H1 (cell line): ENCODE results near the gene H2AZ2. TPM values are rescaled to one million over a fixed set of nuclear protein-coding genes. Genes with fewer than 3 reads are reported as not detected.
"Not testable (repeated sequence)": the region's sequence is repeated elsewhere in the genome, so short reads cannot be mapped to it uniquely, and the experiment has no call there.

Experiments
- CTCF ChIA-PET: fragments of 300-600 bp; sonication (Branson Sonifier 250); formaldehyde crosslinking; loops from one replicate; lab custom pipeline; 2021; ENCODE audit not compliant: partially characterized antibody; lab: Charles Lee
- POLR2A ChIA-PET: fragments of 300-600 bp; sonication (Branson Sonifier 250); formaldehyde crosslinking; loops from one replicate; lab custom pipeline; 2021; ENCODE audit warnings: inconsistent platforms; ENCODE audit not compliant: partially characterized antibody; lab: Charles Lee
- DNase-seq, 2 experiments: peaks; one replicate each; pipeline versions ENCODE4 v3.0.0 to v3.0.0-alpha.2; 2010 to 2022; ENCODE audit warnings: low spot score in 2 of 2, low read depth in 1 of 2, mixed read lengths in 1 of 2
- FAIRE-seq: peaks from 2 replicates; lab custom pipeline; 2011; peaks lifted over from hg19 to GRCh38; lab: Jason Lieb, UNC
- H2AFZ ChIP-seq: 2 replicates; pipeline ENCODE4 v1.8.1; 2012; ENCODE audit warnings: low read length, inconsistent platforms
- H2AK5ac ChIP-seq: 2 replicates; pipeline ENCODE4 v1.6.1; 2013; ENCODE audit warnings: low read depth, low read length
- H2BK120ac ChIP-seq: replicated peaks from 2 replicates; pipeline ENCODE3; 2013; ENCODE audit warnings: low read depth, low read length, inconsistent platforms
- H2BK12ac ChIP-seq: 2 replicates; pipeline ENCODE4 v1.6.1; 2013; ENCODE audit warnings: low read depth, low read length
- H2BK15ac ChIP-seq: 2 replicates; pipeline ENCODE4 v1.6.1; 2013; ENCODE audit warnings: low read length
- H2BK20ac ChIP-seq: 2 replicates; pipeline ENCODE4 v1.6.1; 2013; ENCODE audit warnings: low read length
- H2BK5ac ChIP-seq: 2 replicates; pipeline ENCODE4 v1.6.1; 2013; ENCODE audit warnings: low read depth, low read length
- H3K14ac ChIP-seq: 2 replicates; pipeline ENCODE4 v1.6.1; 2013; ENCODE audit warnings: inconsistent platforms; ENCODE audit not compliant: insufficient read length
- H3K18ac ChIP-seq: 2 replicates; pipeline ENCODE4 v1.6.1; 2013; ENCODE audit warnings: low read length; ENCODE audit errors: extremely low read depth
- H3K23ac ChIP-seq: 2 replicates; pipeline ENCODE4 v1.6.1; 2013; ENCODE audit warnings: inconsistent platforms; ENCODE audit not compliant: insufficient read length
- H3K23me2 ChIP-seq: 2 replicates; pipeline ENCODE4 v1.6.1; 2013; ENCODE audit warnings: low read depth, low read length
- H3K27ac ChIP-seq: 2 replicates; pipeline ENCODE4 v1.6.1; 2011; ENCODE audit warnings: low read depth, low read length, inconsistent platforms
- H3K27me3 ChIP-seq, 4 experiments: replicated peaks in 1 of 4; 1 replicate in 1 of 4; 2 replicates in 3 of 4; pipeline versions ENCODE4 v1.6.1 to v1.8.1; 2011 to 2013; ENCODE audit warnings: low read length in 3 of 4, mild to moderate bottlenecking in 3 of 4, inconsistent platforms in 2 of 4, mixed read lengths in 2 of 4, moderate library complexity in 1 of 4; ENCODE audit not compliant: control insufficient read depth in 3 of 4, insufficient read depth in 3 of 4; ENCODE audit errors: extremely low read depth in 1 of 4
- H3K36me3 ChIP-seq, 4 experiments: 2 replicates each; pipeline versions ENCODE4 v1.6.1 to v1.8.1; 2011 to 2013; ENCODE audit warnings: mild to moderate bottlenecking in 4 of 4, low read length in 3 of 4, moderate library complexity in 2 of 4, control low read depth in 1 of 4, inconsistent platforms in 1 of 4; ENCODE audit not compliant: insufficient read depth in 4 of 4, control insufficient read depth in 2 of 4
- H3K4ac ChIP-seq: replicated peaks from 2 replicates; pipeline ENCODE3; 2013; ENCODE audit warnings: low read length, low read depth, mixed read lengths, inconsistent platforms; ENCODE audit not compliant: insufficient read length
- H3K4me1 ChIP-seq, 4 experiments: replicated peaks in 1 of 4; 1 replicate in 1 of 4; 2 replicates in 3 of 4; pipeline versions ENCODE4 v1.6.1 to v1.8.1; 2011 to 2013; ENCODE audit warnings: low read length in 3 of 4, inconsistent platforms in 2 of 4, mixed read lengths in 1 of 4; ENCODE audit not compliant: insufficient read depth in 4 of 4, control insufficient read depth in 3 of 4
- H3K4me2 ChIP-seq, 2 experiments: 2 replicates each; pipeline versions ENCODE4 v1.6.1 to v1.8.1; 2011 to 2013; ENCODE audit warnings: low read depth in 2 of 2, low read length in 2 of 2, control low read depth in 1 of 2, inconsistent platforms in 1 of 2, mild to moderate bottlenecking in 1 of 2; ENCODE audit not compliant: insufficient read depth in 1 of 2
- H3K4me3 ChIP-seq, 4 experiments: fragments of 200-600, 300-600 bp in 1 of 4; sonication (generic), shearing (Covaris generic), sonication (Bioruptor Twin) in 1 of 4; 2 replicates each; pipeline versions ENCODE4 v1.5.1 to v1.8.1; 2011 to 2016; ENCODE audit warnings: low read length in 4 of 4, low read depth in 3 of 4, control low read depth in 2 of 4, inconsistent platforms in 2 of 4, mild to moderate bottlenecking in 2 of 4, mixed read lengths in 1 of 4, moderate library complexity in 1 of 4; ENCODE audit not compliant: insufficient read depth in 2 of 4; ENCODE audit errors: extremely low read depth in 1 of 4
- H3K56ac ChIP-seq: replicated peaks from 2 replicates; pipeline ENCODE3; 2013; ENCODE audit warnings: low read depth, mild to moderate bottlenecking, mixed read lengths, low read length, inconsistent platforms; ENCODE audit not compliant: insufficient read length
- H3K79me1 ChIP-seq: 2 replicates; pipeline ENCODE4 v1.6.1; 2013; ENCODE audit warnings: low read depth, low read length, control low read depth
- H3K79me2 ChIP-seq, 2 experiments: 2 replicates each; pipeline versions ENCODE4 v1.6.1 to v1.8.1; 2012 to 2013; ENCODE audit warnings: low read length in 2 of 2, mild to moderate bottlenecking in 2 of 2, inconsistent platforms in 1 of 2; ENCODE audit not compliant: insufficient read depth in 2 of 2, control insufficient read depth in 1 of 2
- H3K9ac ChIP-seq, 4 experiments: replicated peaks in 1 of 4; 1 replicate in 1 of 4; 2 replicates in 3 of 4; pipeline versions ENCODE4 v1.6.1 to v1.8.1; 2011 to 2013; ENCODE audit warnings: low read depth in 3 of 4, low read length in 3 of 4, control low read depth in 2 of 4, mild to moderate bottlenecking in 2 of 4, moderate library complexity in 2 of 4, inconsistent platforms in 1 of 4; ENCODE audit errors: extremely low read depth in 1 of 4
- H3K9me3 ChIP-seq, 2 experiments: 2 replicates each; pipeline versions ENCODE4 v1.6.1 to v1.8.1; 2012 to 2013; ENCODE audit warnings: mild to moderate bottlenecking in 2 of 2, moderate library complexity in 2 of 2, control low read depth in 1 of 2, inconsistent platforms in 1 of 2, low read depth in 1 of 2, low read length in 1 of 2, mixed read lengths in 1 of 2; ENCODE audit not compliant: insufficient read depth in 2 of 2
- H4K20me1 ChIP-seq, 2 experiments: replicated peaks in 1 of 2; 2 replicates each; pipeline versions ENCODE3 to v1.8.1; 2011 to 2013; ENCODE audit warnings: inconsistent platforms in 2 of 2, low read length in 2 of 2, mild to moderate bottlenecking in 1 of 2; ENCODE audit not compliant: insufficient read depth in 2 of 2, control insufficient read depth in 1 of 2
- H4K5ac ChIP-seq: 2 replicates; pipeline ENCODE4 v1.6.1; 2013; ENCODE audit warnings: low read length, low read depth, mixed read lengths, inconsistent platforms; ENCODE audit not compliant: insufficient read length
- H4K8ac ChIP-seq: 2 replicates; pipeline ENCODE4 v1.8.0; 2013; ENCODE audit warnings: mild to moderate bottlenecking, moderate library complexity, low read length, inconsistent platforms; ENCODE audit not compliant: insufficient read depth; ENCODE audit errors: extremely low read depth
- H4K91ac ChIP-seq: replicated peaks from 2 replicates; pipeline ENCODE3; 2013; ENCODE audit warnings: low read length, mixed read lengths, inconsistent platforms; ENCODE audit not compliant: insufficient read length
- POLR2A ChIP-seq, 2 experiments: IDR thresholded peaks; 1 replicate in 1 of 2; 2 replicates in 1 of 2; pipeline ENCODE4 v1.6.1; 2011; ENCODE audit warnings: low read depth in 2 of 2, low read length in 2 of 2, mild to moderate bottlenecking in 2 of 2; ENCODE audit errors: control extremely low read depth in 1 of 2
- WGBS, 2 experiments: shearing (Covaris generic) in 1 of 2; methylation state at CpG; one replicate each; pipeline versions ENCODE4 v1.1.6 to v1.1.7; 2013 to 2015; ENCODE audit warnings: low lambda C conversion rate in 2 of 2, mixed read lengths in 2 of 2, inconsistent platforms in 1 of 2, low coverage in 1 of 2, missing lambda C conversion rate in 1 of 2; ENCODE audit not compliant: insufficient replicate concordance in 2 of 2, insufficient coverage in 1 of 2, insufficient read length in 1 of 2; ENCODE audit errors: extremely low coverage in 1 of 2, missing lambda C conversion rate in 1 of 2; 5-methylcytosine and 5-hydroxymethylcytosine counted together
- polyA plus RNA-seq, 7 experiments: library from polyadenylated mRNA; depleted of rRNA in 3 of 7; stranded (reverse) in 5 of 7; unstranded in 2 of 7; fragments of >200 nt in 5 of 7; fragments of 200-250 nt in 2 of 7; gene quantifications; 1 replicate in 5 of 7; 2 replicates in 1 of 7; 4 replicates in 1 of 7; pipeline versions ENCODE4 v1.2.1 to v1.2.3, GENCODE V29; 2011 to 2013; ENCODE audit warnings: missing spikeins in 2 of 7, mixed read lengths in 2 of 7
- total RNA-seq: library from RNA; stranded (reverse); fragmentation: NEBNext Ultra II Directional; extraction: Animal tissue kit (Norgen Biotek cat#: 25700); gene quantifications from 2 replicates; pipeline ENCODE4 v1.2.1, GENCODE V29; 2021

The H2AZ2 gene
- total and polyA plus RNA-seq, 2 of the 8 experiments (the other 6 are each of a cell fraction or from before 2014, with no cell fraction given) = 168 to 187 TPM

- H3K27me3 ChIP-seq, H3K79me1 ChIP-seq, H2BK120ac ChIP-seq, H2AK5ac ChIP-seq, FAIRE-seq, H2BK20ac ChIP-seq, H3K18ac ChIP-seq, H4K91ac ChIP-seq, H3K56ac ChIP-seq, H2BK12ac ChIP-seq, H3K27ac ChIP-seq, H2BK15ac ChIP-seq, H3K9me3 ChIP-seq, H3K4me3 ChIP-seq: not testable (repeated sequence)
- H3K79me2 ChIP-seq = peaks cover 0 to 16% of the 10 kb centered on the region in 2 experiments; a peak in 3 of 4 replicates
- H4K20me1 ChIP-seq = peaks cover 14% of the 10 kb centered on the region in 2 experiments
- DNase-seq = peak in 1 of 2 experiments; percentile 53
- POLR2A ChIA-PET = interaction anchor here (0.6 to 5.5 kb wide), 30 partner anchors 8 to 536 kb away, joined by 3 to 35 read pairs (median 4); partner anchors contain the start of genes H2AZ2, OGDH and PURB
- H3K36me3 ChIP-seq = peaks cover 26 to 63% (median 40%) of the 10 kb centered on the region in 4 experiments
- 90% methylated on average over 10 of the region's 10 CpGs; no CpG with 5 or more reads in 1 of the 2 experiments for WGBS, 2 experiments
- TF ChIP-seq POLR2A (IDR thresholded peaks at IDR 0.05; ENCODE audit: control extremely low read depth in 1 of 2, low read depth in 2 of 2, low read length in 2 of 2) = peak; percentile 20 to 46
- TF ChIP-seq, all 59 proteins: peak for 1; not testable (repeated sequence) for 58
- H4K5ac ChIP-seq, H3K4ac ChIP-seq, H3K9ac ChIP-seq, H2AFZ ChIP-seq, H3K14ac ChIP-seq, H4K8ac ChIP-seq, H2BK5ac ChIP-seq, H3K4me2 ChIP-seq, H3K4me1 ChIP-seq, H3K23ac ChIP-seq, H3K23me2 ChIP-seq: not testable (repeated sequence)
- CTCF ChIA-PET = interaction anchor here (0.8 kb wide), 1 partner anchor 26 kb away, joined by 3 read pairs; no protein-coding TSS in a partner anchor
These were observed 43.9 kb downstream of the H2AZ2 start for GRCh38 chr7:44803828-44804519.
